H1 (cell line): ENCODE data around the gene LCN12. TPM values are rescaled to one million over a fixed set of nuclear protein-coding genes. Genes with fewer than 3 reads are reported as not detected.

Source experiments
- CTCF ChIA-PET: fragments of 300-600 bp; sonication (Branson Sonifier 250); formaldehyde crosslinking; loops from one replicate; lab custom pipeline; 2021; ENCODE audit not compliant: partially characterized antibody; lab: Charles Lee
- POLR2A ChIA-PET: fragments of 300-600 bp; sonication (Branson Sonifier 250); formaldehyde crosslinking; loops from one replicate; lab custom pipeline; 2021; ENCODE audit warnings: inconsistent platforms; ENCODE audit not compliant: partially characterized antibody; lab: Charles Lee
- DNase-seq, 2 experiments: peaks; one replicate each; pipeline versions ENCODE4 v3.0.0 to v3.0.0-alpha.2; 2010 to 2022; ENCODE audit warnings: low spot score in 2 of 2, low read depth in 1 of 2, mixed read lengths in 1 of 2
- FAIRE-seq: peaks from 2 replicates; lab custom pipeline; 2011; peaks lifted over from hg19 to GRCh38; lab: Jason Lieb, UNC
- H2AFZ ChIP-seq: 2 replicates; pipeline ENCODE4 v1.8.1; 2012; ENCODE audit warnings: low read length, inconsistent platforms
- H2AK5ac ChIP-seq: 2 replicates; pipeline ENCODE4 v1.6.1; 2013; ENCODE audit warnings: low read depth, low read length
- H2BK120ac ChIP-seq: replicated peaks from 2 replicates; pipeline ENCODE3; 2013; ENCODE audit warnings: low read depth, low read length, inconsistent platforms
- H2BK12ac ChIP-seq: 2 replicates; pipeline ENCODE4 v1.6.1; 2013; ENCODE audit warnings: low read depth, low read length
- H2BK15ac ChIP-seq: 2 replicates; pipeline ENCODE4 v1.6.1; 2013; ENCODE audit warnings: low read length
- H2BK20ac ChIP-seq: 2 replicates; pipeline ENCODE4 v1.6.1; 2013; ENCODE audit warnings: low read length
- H2BK5ac ChIP-seq: 2 replicates; pipeline ENCODE4 v1.6.1; 2013; ENCODE audit warnings: low read depth, low read length
- H3K14ac ChIP-seq: 2 replicates; pipeline ENCODE4 v1.6.1; 2013; ENCODE audit warnings: inconsistent platforms; ENCODE audit not compliant: insufficient read length
- H3K18ac ChIP-seq: 2 replicates; pipeline ENCODE4 v1.6.1; 2013; ENCODE audit warnings: low read length; ENCODE audit errors: extremely low read depth
- H3K23ac ChIP-seq: 2 replicates; pipeline ENCODE4 v1.6.1; 2013; ENCODE audit warnings: inconsistent platforms; ENCODE audit not compliant: insufficient read length
- H3K23me2 ChIP-seq: 2 replicates; pipeline ENCODE4 v1.6.1; 2013; ENCODE audit warnings: low read depth, low read length
- H3K27ac ChIP-seq: 2 replicates; pipeline ENCODE4 v1.6.1; 2011; ENCODE audit warnings: low read depth, low read length, inconsistent platforms
- H3K27me3 ChIP-seq, 4 experiments: replicated peaks in 1 of 4; 1 replicate in 1 of 4; 2 replicates in 3 of 4; pipeline versions ENCODE4 v1.6.1 to v1.8.1; 2011 to 2013; ENCODE audit warnings: low read length in 3 of 4, mild to moderate bottlenecking in 3 of 4, inconsistent platforms in 2 of 4, mixed read lengths in 2 of 4, moderate library complexity in 1 of 4; ENCODE audit not compliant: control insufficient read depth in 3 of 4, insufficient read depth in 3 of 4; ENCODE audit errors: extremely low read depth in 1 of 4
- H3K36me3 ChIP-seq, 4 experiments: 2 replicates each; pipeline versions ENCODE4 v1.6.1 to v1.8.1; 2011 to 2013; ENCODE audit warnings: mild to moderate bottlenecking in 4 of 4, low read length in 3 of 4, moderate library complexity in 2 of 4, control low read depth in 1 of 4, inconsistent platforms in 1 of 4; ENCODE audit not compliant: insufficient read depth in 4 of 4, control insufficient read depth in 2 of 4
- H3K4ac ChIP-seq: replicated peaks from 2 replicates; pipeline ENCODE3; 2013; ENCODE audit warnings: low read length, low read depth, mixed read lengths, inconsistent platforms; ENCODE audit not compliant: insufficient read length
- H3K4me1 ChIP-seq, 4 experiments: replicated peaks in 1 of 4; 1 replicate in 1 of 4; 2 replicates in 3 of 4; pipeline versions ENCODE4 v1.6.1 to v1.8.1; 2011 to 2013; ENCODE audit warnings: low read length in 3 of 4, inconsistent platforms in 2 of 4, mixed read lengths in 1 of 4; ENCODE audit not compliant: insufficient read depth in 4 of 4, control insufficient read depth in 3 of 4
- H3K4me2 ChIP-seq, 2 experiments: 2 replicates each; pipeline versions ENCODE4 v1.6.1 to v1.8.1; 2011 to 2013; ENCODE audit warnings: low read depth in 2 of 2, low read length in 2 of 2, control low read depth in 1 of 2, inconsistent platforms in 1 of 2, mild to moderate bottlenecking in 1 of 2; ENCODE audit not compliant: insufficient read depth in 1 of 2
- H3K4me3 ChIP-seq, 4 experiments: fragments of 200-600, 300-600 bp in 1 of 4; sonication (generic), shearing (Covaris generic), sonication (Bioruptor Twin) in 1 of 4; 2 replicates each; pipeline versions ENCODE4 v1.5.1 to v1.8.1; 2011 to 2016; ENCODE audit warnings: low read length in 4 of 4, low read depth in 3 of 4, control low read depth in 2 of 4, inconsistent platforms in 2 of 4, mild to moderate bottlenecking in 2 of 4, mixed read lengths in 1 of 4, moderate library complexity in 1 of 4; ENCODE audit not compliant: insufficient read depth in 2 of 4; ENCODE audit errors: extremely low read depth in 1 of 4
- H3K56ac ChIP-seq: replicated peaks from 2 replicates; pipeline ENCODE3; 2013; ENCODE audit warnings: low read depth, mild to moderate bottlenecking, mixed read lengths, low read length, inconsistent platforms; ENCODE audit not compliant: insufficient read length
- H3K79me1 ChIP-seq: 2 replicates; pipeline ENCODE4 v1.6.1; 2013; ENCODE audit warnings: low read depth, low read length, control low read depth
- H3K79me2 ChIP-seq, 2 experiments: 2 replicates each; pipeline versions ENCODE4 v1.6.1 to v1.8.1; 2012 to 2013; ENCODE audit warnings: low read length in 2 of 2, mild to moderate bottlenecking in 2 of 2, inconsistent platforms in 1 of 2; ENCODE audit not compliant: insufficient read depth in 2 of 2, control insufficient read depth in 1 of 2
- H3K9ac ChIP-seq, 4 experiments: replicated peaks in 1 of 4; 1 replicate in 1 of 4; 2 replicates in 3 of 4; pipeline versions ENCODE4 v1.6.1 to v1.8.1; 2011 to 2013; ENCODE audit warnings: low read depth in 3 of 4, low read length in 3 of 4, control low read depth in 2 of 4, mild to moderate bottlenecking in 2 of 4, moderate library complexity in 2 of 4, inconsistent platforms in 1 of 4; ENCODE audit errors: extremely low read depth in 1 of 4
- H3K9me3 ChIP-seq, 2 experiments: 2 replicates each; pipeline versions ENCODE4 v1.6.1 to v1.8.1; 2012 to 2013; ENCODE audit warnings: mild to moderate bottlenecking in 2 of 2, moderate library complexity in 2 of 2, control low read depth in 1 of 2, inconsistent platforms in 1 of 2, low read depth in 1 of 2, low read length in 1 of 2, mixed read lengths in 1 of 2; ENCODE audit not compliant: insufficient read depth in 2 of 2
- H4K20me1 ChIP-seq, 2 experiments: replicated peaks in 1 of 2; 2 replicates each; pipeline versions ENCODE3 to v1.8.1; 2011 to 2013; ENCODE audit warnings: inconsistent platforms in 2 of 2, low read length in 2 of 2, mild to moderate bottlenecking in 1 of 2; ENCODE audit not compliant: insufficient read depth in 2 of 2, control insufficient read depth in 1 of 2
- H4K5ac ChIP-seq: 2 replicates; pipeline ENCODE4 v1.6.1; 2013; ENCODE audit warnings: low read length, low read depth, mixed read lengths, inconsistent platforms; ENCODE audit not compliant: insufficient read length
- H4K8ac ChIP-seq: 2 replicates; pipeline ENCODE4 v1.8.0; 2013; ENCODE audit warnings: mild to moderate bottlenecking, moderate library complexity, low read length, inconsistent platforms; ENCODE audit not compliant: insufficient read depth; ENCODE audit errors: extremely low read depth
- H4K91ac ChIP-seq: replicated peaks from 2 replicates; pipeline ENCODE3; 2013; ENCODE audit warnings: low read length, mixed read lengths, inconsistent platforms; ENCODE audit not compliant: insufficient read length
- BRCA1 ChIP-seq: IDR thresholded peaks from 2 replicates; pipeline ENCODE4 v1.6.1; 2012; ENCODE audit warnings: low read depth, low read length, improper control_type of control experiment
- NANOG ChIP-seq: IDR thresholded peaks from 2 replicates; pipeline ENCODE4 v1.6.1; 2011; ENCODE audit warnings: low read length, low read depth, mild to moderate bottlenecking, inconsistent platforms; ENCODE audit not compliant: insufficient read depth, poor library complexity, severe bottlenecking
- SAP30 ChIP-seq: fragments of 300-600 bp; sonication (generic); IDR thresholded peaks from 2 replicates; pipeline ENCODE4 v1.7.1; 2012; ENCODE audit warnings: low read length, moderate library complexity, mild to moderate bottlenecking, inconsistent platforms; ENCODE audit not compliant: insufficient read depth, insufficient replicate concordance
- SP4 ChIP-seq: IDR thresholded peaks from 2 replicates; pipeline ENCODE4 v1.6.1; 2012; ENCODE audit warnings: low read length, inconsistent platforms
- TEAD4 ChIP-seq: IDR thresholded peaks from 2 replicates; pipeline ENCODE4 v1.6.1; 2012; ENCODE audit warnings: low read depth, low read length, inconsistent platforms, mixed read lengths
- WGBS, 2 experiments: shearing (Covaris generic) in 1 of 2; methylation state at CpG; one replicate each; pipeline versions ENCODE4 v1.1.6 to v1.1.7; 2013 to 2015; ENCODE audit warnings: low lambda C conversion rate in 2 of 2, mixed read lengths in 2 of 2, inconsistent platforms in 1 of 2, low coverage in 1 of 2, missing lambda C conversion rate in 1 of 2; ENCODE audit not compliant: insufficient replicate concordance in 2 of 2, insufficient coverage in 1 of 2, insufficient read length in 1 of 2; ENCODE audit errors: extremely low coverage in 1 of 2, missing lambda C conversion rate in 1 of 2; 5-methylcytosine and 5-hydroxymethylcytosine counted together
- polyA plus RNA-seq, 7 experiments: library from polyadenylated mRNA; depleted of rRNA in 3 of 7; stranded (reverse) in 5 of 7; unstranded in 2 of 7; fragments of >200 nt in 5 of 7; fragments of 200-250 nt in 2 of 7; gene quantifications; 1 replicate in 5 of 7; 2 replicates in 1 of 7; 4 replicates in 1 of 7; pipeline versions ENCODE4 v1.2.1 to v1.2.3, GENCODE V29; 2011 to 2013; ENCODE audit warnings: missing spikeins in 2 of 7, mixed read lengths in 2 of 7
- total RNA-seq: library from RNA; stranded (reverse); fragmentation: NEBNext Ultra II Directional; extraction: Animal tissue kit (Norgen Biotek cat#: 25700); gene quantifications from 2 replicates; pipeline ENCODE4 v1.2.1, GENCODE V29; 2021

The LCN12 gene
- total and polyA plus RNA-seq, 2 of the 8 experiments (the other 6 are each of a cell fraction or from before 2014, with no cell fraction given), result 1.1 to 1.7 TPM

DNA sequence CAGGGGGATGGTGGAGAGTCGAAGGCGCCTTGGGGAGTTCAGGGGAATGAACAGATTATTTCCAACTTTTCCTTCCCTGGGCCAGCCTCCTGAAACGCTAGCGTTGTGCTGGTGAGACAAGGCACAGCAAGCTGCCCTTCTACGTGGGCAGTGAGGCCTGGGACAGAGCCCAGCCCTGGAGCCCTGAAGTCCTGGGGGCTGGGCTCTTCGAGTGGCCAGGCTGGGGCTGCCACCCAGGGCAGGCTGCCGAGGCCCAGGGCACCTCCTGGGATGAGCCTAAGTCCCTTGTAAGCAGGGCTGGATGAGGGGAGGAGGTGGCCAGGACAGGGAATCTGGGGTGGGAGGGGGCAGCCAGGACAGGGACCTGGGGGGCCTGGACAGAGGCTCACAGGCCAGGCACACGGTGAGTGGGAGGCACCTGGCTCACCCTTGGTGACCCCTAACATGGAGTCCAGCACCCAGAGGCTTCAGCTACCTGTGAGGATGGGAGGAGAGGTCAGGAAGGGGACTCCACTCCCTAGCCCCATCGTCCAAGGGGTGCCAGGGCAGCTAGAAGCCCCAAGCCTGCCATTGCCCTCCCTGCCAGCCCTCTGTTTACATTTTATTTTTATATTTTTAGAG lies 1.3 kb upstream of the LCN12 start:
- ChIA-PET POLR2A (interaction anchor here (1.0 to 1.3 kb wide), 3 partner anchors 8 to 42 kb away, joined by 3 to 5 read pairs (median 3); no protein-coding TSS in a partner anchor), CTCF (interaction anchor here (0.6 to 5.2 kb wide), 4 partner anchors 25 to 119 kb away, joined by 3 to 21 read pairs (median 11); partner anchors contain the start of gene SAPCD2)
- Histone ChIP-seq H3K14ac (no peak overlapping the region), H3K27ac (no peak overlapping the region; the same call in 1 of the 2 replicates), H2BK12ac (peak overlapping the region; percentile 71; the same call in 1 of the 2 replicates), H4K20me1 (peaks cover 0 to 2% of the 10 kb centered on the region in 2 experiments), H3K56ac (no peak overlapping the region), H3K18ac (peak overlapping the region; percentile 97), H2BK15ac (0 out of 2 replicates have a peak overlapping the region, but pooled peaks have one; percentile 67), H3K9ac (no peak overlapping the region; a peak in 1 of 7 replicates), H3K23me2 (peaks cover 3% of the 10 kb centered on the region; the same call in 1 of the 2 replicates), H3K4me2 (peak overlapping the region; percentile 35 to 86), H3K4ac (no peak overlapping the region), H2AFZ (no peak overlapping the region), H3K23ac (no peak overlapping the region), H3K9me3 (no peaks in the 10 kb centered on the region), H3K79me1 (no peaks in the 10 kb centered on the region), H2BK5ac (0 out of 2 replicates have a peak overlapping the region, but pooled peaks have one; percentile 86), H3K4me1 (peaks cover 0 to 14% (median 10%) of the 10 kb centered on the region in 4 experiments; a peak in 5 of 7 replicates), H4K91ac (peak overlapping the region; percentile 73), H4K8ac (peak overlapping the region; percentile 90), H3K36me3 (no peaks in the 10 kb centered on the region), H2BK20ac (no peak overlapping the region), H2AK5ac (peak overlapping the region; percentile 42; the same call in 1 of the 2 replicates), H3K27me3 (no peaks in the 10 kb centered on the region), H3K4me3 (peak overlapping the region; percentile 36 to 55 (median 49); a peak in 5 of 8 replicates), H4K5ac (peak overlapping the region; percentile 32), H3K79me2 (no peaks in the 10 kb centered on the region), H2BK120ac (no peak overlapping the region)
- DNase-seq, result no peak
- 66% methylated on average over 7 of the region's 9 CpGs; no CpG with 5 or more reads in 1 of the 2 experiments for WGBS, 2 experiments
- FAIRE-seq, result no peak
- no peak for TF ChIP-seq BRCA1
- TF ChIP-seq SP4, result no peak
- no peak for TF ChIP-seq TEAD4
- TF ChIP-seq NANOG, result no peak
- no peak for TF ChIP-seq SAP30
